ENCODE measurements around the gene WNT9B.

Gene WNT9B

GRCh38 chr17:46817901-46818209, 33.5 kb upstream of the WNT9B start:
- TF ChIP-seq FOXP2 (optimal IDR thresholded peaks at IDR 0.05; ENCODE audit: borderline replicate concordance, extremely low read depth, extremely low read length, insufficient read depth) (no peak), TAF1 (IDR thresholded peaks at IDR 0.05; ENCODE audit: borderline replicate concordance, insufficient read depth, low read length) (no peak), POLR2AphosphoS5 (IDR thresholded peaks at IDR 0.05; ENCODE audit: low read depth, low read length) (no peak), SIN3A (IDR thresholded peaks at IDR 0.05; ENCODE audit: borderline replicate concordance, insufficient read depth, low read length) (no peak), REST (IDR thresholded peaks at IDR 0.05; ENCODE audit: insufficient read depth in 1 of 2, low read depth in 2 of 2, low read length in 2 of 2) (no peak)

- TF ChIP-seq POLR2AphosphoS5 (IDR thresholded peaks at IDR 0.05; ENCODE audit: low read depth, low read length): no peak
- no peak for TF ChIP-seq REST (IDR thresholded peaks at IDR 0.05; ENCODE audit: insufficient read depth in 1 of 2, low read depth in 2 of 2, low read length in 2 of 2)
- no peak for TF ChIP-seq TAF1 (IDR thresholded peaks at IDR 0.05; ENCODE audit: borderline replicate concordance, insufficient read depth, low read length)
- TF ChIP-seq FOXP2 (optimal IDR thresholded peaks at IDR 0.05; ENCODE audit: borderline replicate concordance, extremely low read depth, extremely low read length, insufficient read depth): no peak
- no peak for TF ChIP-seq SIN3A (IDR thresholded peaks at IDR 0.05; ENCODE audit: borderline replicate concordance, insufficient read depth, low read length)
Measured at GRCh38 chr17:46818316-46818928, 33.0 kb upstream of the WNT9B start, which contains the start of gene WNT3. Gene WNT3 (minus strand): TSS chr17:46818692. CDS start chr17:46818597, 95 bp downstream.

GRCh38 chr17:46818929-46819859, 32.2 kb upstream of the WNT9B start:
- TF ChIP-seq SIN3A (IDR thresholded peaks at IDR 0.05; ENCODE audit: borderline replicate concordance, insufficient read depth, low read length) (no peak), FOXP2 (optimal IDR thresholded peaks at IDR 0.05; ENCODE audit: borderline replicate concordance, extremely low read depth, extremely low read length, insufficient read depth) (no peak), TAF1 (IDR thresholded peaks at IDR 0.05; ENCODE audit: borderline replicate concordance, insufficient read depth, low read length) (no peak), REST (IDR thresholded peaks at IDR 0.05; ENCODE audit: insufficient read depth in 1 of 2, low read depth in 2 of 2, low read length in 2 of 2) (no peak), POLR2AphosphoS5 (IDR thresholded peaks at IDR 0.05; ENCODE audit: low read depth, low read length) (no peak)

- TF ChIP-seq TAF1 (IDR thresholded peaks at IDR 0.05; ENCODE audit: borderline replicate concordance, insufficient read depth, low read length): no peak
- TF ChIP-seq SIN3A (IDR thresholded peaks at IDR 0.05; ENCODE audit: borderline replicate concordance, insufficient read depth, low read length): no peak
- TF ChIP-seq REST (IDR thresholded peaks at IDR 0.05; ENCODE audit: insufficient read depth in 1 of 2, low read depth in 2 of 2, low read length in 2 of 2): no peak
- TF ChIP-seq FOXP2 (optimal IDR thresholded peaks at IDR 0.05; ENCODE audit: borderline replicate concordance, extremely low read depth, extremely low read length, insufficient read depth): no peak
- no peak for TF ChIP-seq POLR2AphosphoS5 (IDR thresholded peaks at IDR 0.05; ENCODE audit: low read depth, low read length)
Measured at GRCh38 chr17:46819906-46820351, 31.5 kb upstream of the WNT9B start.
